GM19043 (cell line): ENCODE measurements around the gene LRRC34.
A peak's percentile ranks its signal among the peaks of the same experiment; 100 is the strongest.

Source experiments
- ATAC-seq: cut with Tn5 transposase; IDR thresholded peaks from one replicate; pipeline ENCODE4 v1.9.1; 2021; ENCODE audit warnings: low read depth; ENCODE audit not compliant: unreplicated experiment

The LRRC34 gene

DNA sequence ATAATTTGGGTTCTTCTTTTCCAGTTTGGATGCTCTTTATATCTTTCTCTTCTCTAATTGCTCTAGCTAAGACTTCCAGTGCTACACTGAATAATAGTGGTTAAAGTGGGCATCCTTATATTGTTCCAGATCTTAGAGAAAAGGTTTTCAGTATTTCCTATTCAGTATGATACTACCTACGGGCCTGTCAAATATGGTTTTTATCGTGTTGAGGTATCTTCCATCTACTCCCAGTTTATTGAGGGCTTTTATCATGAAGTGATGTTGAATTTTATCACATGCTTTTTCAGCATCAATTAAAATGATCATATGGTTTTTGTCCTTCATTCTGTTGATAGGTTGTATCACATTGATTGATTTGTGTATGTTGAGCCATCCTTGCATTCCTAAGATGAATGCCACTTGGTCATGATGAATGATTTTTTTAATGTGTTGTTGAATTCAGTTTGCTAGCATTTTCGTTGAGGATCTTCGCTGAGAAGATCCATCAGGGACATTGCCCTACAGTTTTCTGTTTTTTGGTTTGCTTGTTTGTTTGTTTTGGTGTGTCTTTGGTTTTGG is 3.0 kb upstream of the LRRC34 start:
- no peak for ATAC-seq

DNA sequence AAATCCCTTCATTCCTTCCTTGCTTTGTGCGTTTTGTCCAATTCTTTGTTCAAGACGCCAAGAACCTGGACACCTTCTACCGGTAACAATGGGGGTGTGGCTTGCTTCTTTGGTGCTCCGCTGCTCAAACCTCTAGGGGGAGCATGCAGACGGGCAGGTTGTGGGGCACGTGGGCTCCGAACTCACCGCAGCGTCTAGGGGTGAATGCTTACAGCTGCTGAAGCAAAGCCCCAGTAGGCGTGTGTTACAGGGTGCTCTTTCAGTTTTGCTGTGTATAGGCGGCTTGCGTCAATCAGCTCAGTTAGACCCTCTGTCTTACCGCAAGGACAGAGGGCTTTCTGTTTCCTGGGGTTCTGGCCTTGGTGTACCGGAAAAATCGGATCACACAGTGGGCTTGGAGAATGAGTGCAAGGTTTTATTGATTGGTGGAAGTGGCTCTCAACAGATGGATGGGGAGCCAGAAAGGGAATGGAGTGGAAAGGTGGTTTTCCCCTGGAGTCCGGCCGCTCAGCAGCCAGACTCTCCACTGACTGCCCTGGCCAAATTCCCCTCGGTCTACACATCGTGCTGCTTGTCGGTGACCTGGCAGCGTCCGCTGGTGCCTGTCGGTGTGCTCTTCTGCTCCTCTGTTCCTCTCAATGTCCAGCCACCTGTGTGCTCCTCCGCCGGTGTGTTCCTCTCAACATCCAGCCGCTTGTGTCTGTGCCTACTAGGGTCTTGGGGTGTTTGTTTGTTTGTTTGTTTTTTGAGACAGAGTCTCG is 1.2 kb upstream of the LRRC34 start:
- peak; percentile 87 for ATAC-seq

DNA sequence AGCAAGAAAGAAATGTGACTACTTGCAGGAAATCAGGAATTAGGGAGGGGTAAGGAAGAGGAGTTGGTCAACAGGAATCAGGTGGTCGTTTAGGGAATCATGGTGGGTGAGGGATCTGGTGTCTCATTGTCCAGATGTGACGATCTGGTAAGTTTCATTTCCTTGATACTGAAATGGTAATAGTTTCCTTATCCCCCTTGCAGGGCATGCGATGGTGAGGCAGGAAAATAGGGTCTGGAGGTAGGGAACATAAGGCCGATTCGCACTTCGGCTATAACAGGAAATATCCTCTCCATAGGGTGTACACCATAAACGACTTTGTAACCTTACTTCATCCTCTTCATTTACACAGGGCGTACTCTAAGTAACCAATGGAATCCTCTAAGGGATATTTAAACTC is 574 bp upstream of the LRRC34 start:
- ATAC-seq, result no peak

DNA sequence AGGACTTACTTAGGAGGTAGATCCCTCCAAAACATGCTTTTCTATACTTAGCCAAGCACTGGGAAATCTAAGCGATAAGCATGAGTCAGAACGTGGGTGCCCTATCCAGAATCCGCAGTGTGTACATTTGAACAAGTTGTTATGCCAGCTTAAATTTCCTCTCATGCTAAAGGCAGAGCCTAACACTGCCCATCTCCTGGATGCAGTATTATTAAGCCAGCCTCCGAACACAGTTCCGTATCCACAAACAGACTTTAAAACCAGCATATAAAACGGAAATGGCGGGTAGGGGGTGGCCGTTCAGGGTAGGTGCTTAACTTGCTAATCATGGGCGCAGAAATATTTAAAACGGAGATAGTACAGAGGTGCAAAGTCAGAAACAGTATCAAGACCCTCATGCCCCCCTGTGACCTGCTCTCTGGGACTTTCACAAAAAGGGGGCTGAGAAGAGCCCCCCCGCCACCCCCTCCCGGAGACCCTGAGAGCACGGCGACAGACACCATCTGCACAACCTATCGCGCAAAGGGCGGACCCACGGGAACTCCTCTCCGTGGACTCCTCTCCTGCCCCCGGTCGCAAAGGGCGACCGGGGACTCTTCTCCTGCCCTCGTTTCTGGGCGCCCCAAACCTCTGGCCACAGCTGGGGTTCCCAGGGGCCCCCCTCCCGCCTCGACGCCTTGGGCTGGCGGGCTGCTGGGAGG is 923 bp downstream of the LRRC34 start:
- no peak for ATAC-seq

DNA sequence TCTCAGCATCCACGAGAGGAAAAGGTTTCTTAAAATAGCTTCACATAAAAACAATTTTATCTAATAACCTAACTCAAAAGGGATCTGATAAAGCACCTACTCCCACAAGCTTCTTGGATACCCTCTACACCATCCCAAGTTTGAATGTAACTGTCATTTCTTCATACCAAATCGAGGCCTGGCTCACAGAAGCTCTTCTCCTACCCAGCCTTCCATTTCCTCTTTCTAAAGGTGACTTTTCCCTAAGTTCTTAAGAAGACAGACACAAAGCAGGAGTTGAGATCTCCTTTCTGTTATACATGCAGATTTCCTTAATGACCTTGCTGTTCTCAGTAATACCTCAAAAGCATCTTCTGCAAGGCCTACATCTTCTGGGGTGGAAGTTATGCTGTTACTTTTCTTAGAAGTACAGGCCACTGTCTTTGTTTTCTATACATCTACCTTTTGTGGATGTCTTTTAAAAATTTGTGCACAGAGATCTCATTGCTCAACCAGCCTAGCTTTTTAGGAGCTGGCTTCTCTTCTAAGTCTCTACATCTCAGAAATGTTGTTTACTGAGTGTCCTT is 3.4 kb downstream of the LRRC34 start:
- ATAC-seq, result no peak

DNA sequence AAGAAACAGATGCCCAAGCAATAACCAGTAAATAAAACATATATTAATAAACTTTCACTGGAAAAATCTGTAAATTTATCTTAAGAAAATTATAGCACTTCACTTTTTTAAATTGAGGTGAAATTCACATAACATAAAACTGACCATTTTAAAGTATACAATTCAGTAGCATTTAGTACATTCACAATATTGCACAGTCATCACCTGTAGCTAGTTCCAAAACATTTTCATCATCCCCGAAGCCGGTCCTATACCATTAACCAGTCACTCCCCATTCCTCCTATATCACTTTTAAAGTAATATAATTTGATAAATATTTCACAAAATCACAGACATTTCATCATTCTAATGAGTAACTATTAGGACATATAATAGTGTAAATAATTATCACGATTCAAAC is 8.0 kb downstream of the LRRC34 start:
- ATAC-seq, result no peak

DNA sequence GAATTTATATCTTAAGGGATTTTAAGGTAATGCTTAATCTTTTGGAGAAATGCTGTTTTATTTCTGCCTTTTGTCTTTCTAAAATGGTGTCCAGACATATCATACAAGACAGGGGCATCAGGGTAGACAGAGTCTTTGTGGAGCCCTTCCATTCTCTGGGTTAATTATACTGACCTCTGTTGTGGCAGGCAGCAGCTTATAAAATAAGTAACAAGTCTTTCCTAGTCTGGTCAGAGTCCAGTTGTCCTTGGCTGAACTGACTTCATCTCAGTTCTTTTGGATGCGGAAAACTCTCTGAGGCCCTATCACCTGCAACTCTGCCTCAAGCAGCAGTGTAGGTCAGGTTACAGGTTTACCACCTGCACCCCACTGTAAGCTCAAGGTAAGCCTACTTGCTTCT is 20.3 kb downstream of the LRRC34 start:
- ATAC-seq, result no peak

DNA sequence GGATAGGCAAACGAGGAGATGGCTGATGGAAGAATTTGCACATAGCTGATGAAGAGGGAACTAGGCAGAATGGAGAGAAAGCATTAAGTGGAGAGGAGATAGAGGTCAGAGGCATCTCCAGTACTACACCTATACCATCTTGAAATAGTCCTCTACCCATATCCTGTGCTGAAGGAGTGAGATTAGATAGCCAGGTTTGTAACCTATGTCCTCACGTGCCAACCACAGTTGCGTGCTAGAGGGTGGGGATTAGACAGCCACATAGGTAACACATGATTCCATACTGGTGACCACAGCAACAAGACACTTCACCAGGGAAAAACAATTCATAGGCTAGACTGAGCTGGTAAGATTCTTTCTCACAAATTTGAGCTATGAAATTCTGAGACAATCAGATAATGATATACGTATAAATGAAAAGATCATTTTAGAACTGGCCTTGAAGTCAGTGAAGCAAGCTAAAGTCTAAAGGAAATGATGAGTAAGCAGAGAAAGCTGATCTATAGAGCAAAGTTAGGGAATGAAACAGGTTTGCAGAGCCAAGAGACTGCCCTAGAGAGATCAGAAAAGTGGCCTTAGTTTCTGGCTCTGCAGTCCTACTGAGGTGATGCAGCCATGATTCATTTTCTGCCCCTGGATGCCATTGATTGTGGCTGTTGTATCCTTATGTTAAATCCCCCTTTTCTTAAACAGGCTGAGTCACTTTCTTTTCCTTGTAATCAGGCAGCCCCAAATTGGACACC is 21.8 kb downstream of the LRRC34 start:
- ATAC-seq, result no peak

DNA sequence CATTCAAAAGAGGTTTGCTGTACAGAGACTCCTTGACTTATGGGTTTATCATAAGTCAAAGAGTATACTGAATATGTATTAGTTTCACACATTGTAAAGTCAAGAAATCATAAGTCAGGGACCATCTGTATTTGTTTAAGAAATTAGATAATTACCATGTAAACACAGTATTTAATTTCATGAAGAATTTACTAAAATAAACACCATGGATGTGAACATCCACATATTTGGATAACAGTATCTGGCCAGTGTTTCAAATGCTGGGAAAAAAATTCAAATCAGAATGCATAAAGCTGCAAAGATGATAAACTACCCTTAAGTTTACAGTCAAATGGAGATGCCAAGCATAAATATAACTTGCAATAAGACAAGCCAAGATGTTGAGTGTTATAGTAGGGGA is 22.5 kb downstream of the LRRC34 start:
- ATAC-seq, result no peak

DNA sequence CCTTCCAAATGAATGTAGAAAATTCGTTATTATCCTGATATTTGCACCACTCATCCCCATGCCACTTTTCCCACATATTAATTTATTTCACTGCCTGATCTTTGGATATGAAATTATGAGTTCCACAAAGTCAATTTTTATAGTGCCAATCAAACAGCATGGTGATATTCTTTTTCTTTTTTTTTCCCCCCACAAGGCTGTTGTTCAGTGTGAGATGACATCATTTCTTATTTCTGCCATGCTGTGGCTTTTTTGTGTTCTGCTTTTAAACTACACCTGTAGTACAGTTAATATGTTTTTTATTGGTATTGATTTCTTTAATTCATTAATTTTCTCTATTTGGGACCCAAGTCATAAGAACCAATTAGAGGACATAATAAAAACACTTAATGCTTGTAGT is 24.9 kb downstream of the LRRC34 start:
- no peak for ATAC-seq

DNA sequence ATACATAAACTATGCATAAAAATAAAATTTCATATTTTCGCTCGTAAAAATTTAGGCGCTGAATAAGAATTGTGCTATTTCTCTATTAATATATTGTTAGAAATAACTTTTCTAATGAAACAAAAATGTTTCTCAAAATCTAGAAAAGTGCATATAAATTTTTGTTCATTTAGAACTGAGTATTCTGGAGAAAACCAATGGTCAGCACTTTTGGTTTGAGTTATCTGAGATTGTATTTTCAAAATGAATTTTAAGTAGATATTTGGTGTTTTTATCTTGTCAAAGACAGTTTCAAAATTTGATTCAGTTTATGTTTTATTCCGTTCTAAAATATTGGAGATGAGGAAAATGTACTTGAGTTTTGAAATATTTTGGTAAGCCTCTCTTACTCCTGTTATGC is 25.6 kb downstream of the LRRC34 start:
- no peak for ATAC-seq

DNA sequence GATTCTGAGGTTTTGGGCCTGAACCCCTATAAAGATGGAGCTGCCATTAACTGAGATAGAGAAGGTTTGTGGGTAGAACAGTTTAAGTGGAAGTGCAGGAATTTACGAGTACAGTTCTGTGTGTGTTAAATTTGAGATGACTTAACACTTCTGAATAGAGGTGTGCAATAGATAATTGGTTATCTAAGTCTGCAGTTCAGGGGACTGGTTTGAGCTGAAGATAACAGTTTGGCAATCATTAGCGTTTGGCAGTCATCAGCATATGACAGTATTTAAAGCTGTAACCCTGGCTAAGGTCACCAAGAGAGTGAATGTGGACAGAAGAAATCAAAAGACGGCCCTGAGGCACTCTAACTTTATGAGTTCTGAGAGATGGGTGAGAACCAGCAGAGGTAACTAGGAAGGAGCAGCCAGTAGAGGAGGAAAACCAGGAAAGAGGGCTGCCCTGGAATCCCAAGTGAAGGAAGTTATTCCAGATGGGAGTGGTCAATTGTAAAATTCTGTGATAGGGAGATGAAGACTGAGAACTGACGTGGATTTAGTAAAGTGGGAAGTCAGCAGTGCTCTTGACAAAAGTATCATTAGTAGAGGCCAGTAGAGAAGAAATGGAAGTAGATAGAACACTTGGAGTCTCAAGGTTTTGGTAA is 31.4 kb downstream of the LRRC34 start:
- ATAC-seq, result no peak

DNA sequence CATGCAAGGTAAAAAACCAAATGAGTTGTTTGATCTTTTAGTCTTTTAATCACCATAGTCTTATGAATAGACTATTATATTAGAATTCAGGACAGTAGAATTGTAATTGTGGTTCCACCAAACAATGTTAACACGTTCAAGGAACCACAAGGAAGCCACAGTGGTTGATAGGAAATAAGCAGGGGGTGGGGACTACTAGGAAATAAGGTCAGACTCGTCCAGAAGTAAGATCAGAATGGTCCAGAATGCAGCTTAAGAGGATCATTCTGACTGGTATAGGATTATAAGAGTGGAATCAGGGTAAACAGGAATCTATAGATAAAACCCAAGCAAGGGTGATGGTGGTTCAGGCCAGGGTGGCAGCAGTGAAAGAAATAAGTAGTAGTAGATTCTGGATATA is 32.0 kb downstream of the LRRC34 start:
- ATAC-seq, result no peak

DNA sequence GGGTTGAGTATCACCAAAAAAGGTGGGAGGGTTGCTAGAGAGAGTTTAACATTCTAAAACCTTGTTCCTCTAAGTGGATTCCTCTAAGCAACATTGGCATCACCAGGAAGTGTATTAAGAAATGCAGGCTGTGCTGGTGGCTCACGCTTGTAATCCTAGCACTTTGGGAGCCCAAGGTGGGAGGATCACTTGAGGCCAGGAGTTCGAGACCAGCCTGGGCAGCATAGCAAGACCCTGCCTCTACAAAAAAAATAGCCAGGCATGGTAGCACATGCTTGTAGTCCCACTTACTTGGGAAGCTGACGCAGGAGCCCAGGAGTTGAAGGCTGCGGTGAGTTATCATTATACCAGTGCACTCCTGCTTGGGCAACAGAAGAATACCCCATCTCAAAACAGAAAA is 34.9 kb downstream of the LRRC34 start:
- no peak for ATAC-seq

DNA sequence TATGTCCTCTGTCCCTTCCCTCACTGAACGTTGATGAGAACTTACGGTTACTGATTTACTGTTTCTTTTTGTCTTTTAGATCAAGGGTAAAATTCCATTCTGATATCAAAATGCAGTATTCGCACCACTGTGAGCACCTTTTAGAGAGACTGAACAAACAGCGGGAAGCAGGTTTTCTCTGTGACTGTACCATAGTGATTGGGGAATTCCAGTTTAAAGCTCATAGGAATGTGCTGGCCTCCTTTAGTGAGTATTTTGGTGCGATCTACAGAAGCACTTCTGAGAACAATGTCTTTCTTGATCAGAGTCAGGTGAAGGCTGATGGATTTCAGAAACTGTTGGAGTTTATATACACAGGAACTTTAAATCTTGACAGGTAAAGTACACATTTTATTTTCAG is 38.5 kb downstream of the LRRC34 start:
- no peak for ATAC-seq

DNA sequence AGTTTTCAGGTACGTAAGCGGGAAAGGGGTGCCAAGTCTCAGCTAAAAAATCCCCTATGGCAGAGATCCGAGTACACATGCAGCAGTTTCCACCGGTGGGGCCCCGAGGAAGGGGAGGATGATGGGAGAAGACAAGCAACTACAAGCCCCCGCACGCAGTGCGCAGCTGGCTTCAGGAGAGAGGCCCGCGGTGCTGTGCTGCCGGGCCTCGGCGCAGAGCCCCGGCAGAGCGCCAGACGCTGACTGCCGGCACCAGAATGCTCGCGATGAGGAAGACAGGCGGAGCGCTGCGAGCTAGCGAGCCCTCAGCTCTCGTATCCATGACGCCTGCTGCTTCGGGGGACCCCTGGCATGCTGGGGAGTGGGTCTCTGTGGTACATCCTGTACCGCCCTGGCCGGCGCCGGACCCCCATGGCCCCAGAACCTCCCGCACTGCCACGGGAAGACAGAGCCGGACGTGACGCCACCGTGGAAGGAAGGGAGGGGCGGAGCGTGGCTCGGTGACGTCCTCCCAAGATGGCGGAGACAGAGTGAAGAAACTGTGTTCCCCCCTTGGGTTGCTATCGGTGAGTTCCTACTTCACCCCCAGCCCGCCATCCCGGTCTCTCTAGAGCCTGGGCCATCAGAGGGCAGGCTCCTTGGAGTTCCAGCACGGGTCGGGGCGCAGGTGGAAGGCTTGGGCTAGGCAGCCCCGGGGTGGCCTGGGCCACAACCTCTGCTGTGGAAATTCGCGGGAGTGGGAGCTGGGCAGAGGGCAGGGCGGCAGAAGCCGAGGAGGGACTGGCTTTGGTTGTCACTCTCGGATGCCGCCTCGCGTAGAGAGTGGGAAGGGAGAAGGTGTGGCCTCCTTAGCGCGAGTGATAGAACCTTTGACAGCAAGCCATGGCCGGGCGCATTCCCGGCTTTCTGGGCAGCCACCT is 39.5 kb downstream of the LRRC34 start, which contains the start of gene MYNN:
TSS of gene MYNN (plus strand) at position 500 of the 920 bp plus-strand sequence. CDS start 900 bp downstream, outside the sequence.
- ATAC-seq, result peak; percentile 80

DNA sequence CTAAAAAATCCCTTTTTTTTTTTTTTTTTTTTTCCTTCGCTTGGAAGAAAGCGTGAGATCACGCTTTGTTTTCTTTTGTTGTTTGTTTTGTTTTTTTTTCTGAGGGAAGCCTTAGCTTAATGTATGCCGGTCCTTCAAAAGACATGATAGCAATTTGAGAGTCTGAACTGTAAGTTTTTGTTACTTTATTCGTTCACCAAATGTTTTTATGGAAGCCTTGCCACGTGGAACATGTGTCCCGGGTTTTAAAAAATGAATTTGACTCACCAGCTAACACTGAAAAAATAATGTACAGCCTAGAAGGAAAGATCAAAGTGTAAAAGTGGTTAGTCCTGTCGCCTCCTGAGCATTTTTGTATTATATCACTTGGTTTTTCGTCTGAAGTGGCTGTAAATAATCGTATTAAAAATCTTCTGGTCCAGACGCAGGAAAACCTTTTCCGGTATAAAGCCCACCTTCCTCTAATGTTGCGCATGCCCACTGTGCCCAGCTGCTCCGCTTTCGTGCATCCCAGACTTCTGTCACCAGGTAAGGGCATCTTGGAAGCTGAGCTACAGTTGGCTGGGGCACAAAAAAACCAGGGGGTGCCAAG is 40.3 kb downstream of the LRRC34 start:
- peak; percentile 14 for ATAC-seq

DNA sequence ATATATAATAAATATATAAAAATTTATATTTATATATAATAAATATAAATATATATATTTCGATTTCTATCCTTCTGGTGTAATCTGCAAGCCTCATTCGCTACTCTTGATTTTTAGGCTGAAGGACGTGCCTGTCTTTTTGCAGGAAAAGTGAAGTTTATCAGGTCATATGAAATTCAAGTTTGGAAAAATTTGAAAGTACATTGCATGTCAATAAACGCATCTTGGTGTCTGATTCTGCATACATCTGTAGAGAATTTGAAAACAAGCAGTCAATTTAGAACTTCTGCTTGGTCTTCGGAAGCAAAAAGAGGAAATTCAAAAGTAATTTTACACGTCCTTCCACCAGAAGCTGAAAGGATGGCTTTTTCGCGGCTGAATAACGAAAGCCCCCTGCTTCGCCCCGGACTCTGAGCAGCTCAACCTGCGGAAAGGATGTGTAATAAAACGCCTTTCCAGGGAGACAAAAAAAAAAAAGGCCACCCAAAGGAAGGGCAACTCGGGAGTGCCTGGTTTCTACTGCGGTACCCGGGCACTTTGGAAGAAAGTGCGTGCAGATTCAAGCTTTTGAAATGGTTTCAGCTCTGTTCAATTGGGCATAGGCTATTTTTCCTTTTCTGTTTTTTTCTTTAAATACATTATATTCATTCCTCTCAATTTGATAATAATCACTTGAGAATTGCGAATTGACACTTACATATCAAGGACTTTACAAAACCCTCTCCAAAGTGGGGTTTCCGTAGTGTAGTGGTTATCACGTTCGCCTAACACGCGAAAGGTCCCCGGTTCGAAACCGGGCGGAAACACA is 41.0 kb downstream of the LRRC34 start:
- no peak for ATAC-seq
